VCaP (cell line): ENCODE data around the gene AKIRIN1.

Source experiments
- H3K27ac ChIP-seq: fragments of 450-650 bp; 2 replicates; pipeline ENCODE4 v1.5.1; 2017
- CTCF ChIP-seq: fragments of 450-650 bp; conservative IDR thresholded peaks from 2 replicates; pipeline ENCODE4 v1.5.1; 2017; ENCODE audit warnings: mild to moderate bottlenecking, moderate library complexity

Gene AKIRIN1

GRCh38 chr1:38990738-38991637 is at the start of gene AKIRIN1:
Gene AKIRIN1 (plus strand): TSS chr1:38991276. CDS start chr1:38991381, 105 bp downstream.
- TF ChIP-seq CTCF: no peak
- peak within 1 kb of the TSS; percentile 86 for H3K27ac ChIP-seq

GRCh38 chr1:38941527-38942019 is 49.5 kb upstream of the AKIRIN1 start, which contains the start of gene RHBDL2:
Gene RHBDL2 (minus strand): TSS chr1:38941830. CDS start chr1:38919212, 22,618 bp downstream.
- peak within 1 kb of the TSS; percentile 47; the same call in 1 of the 2 replicates for H3K27ac ChIP-seq
- TF ChIP-seq CTCF: no peak

GRCh38 chr1:38942664-38943428 is 48.2 kb upstream of the AKIRIN1 start:
- TF ChIP-seq CTCF: no peak
- H3K27ac ChIP-seq: no peak overlapping the region

- no peak overlapping the region for H3K27ac ChIP-seq
- no peak for TF ChIP-seq CTCF
Measured at GRCh38 chr1:38944547-38944946, 46.5 kb upstream of the AKIRIN1 start.

GRCh38 chr1:38950553-38950952 is 40.5 kb upstream of the AKIRIN1 start:
- H3K27ac ChIP-seq: peak overlapping the region; percentile 72

GRCh38 chr1:38953433-38953860 is 37.6 kb upstream of the AKIRIN1 start:
- no peak overlapping the region for H3K27ac ChIP-seq

More at GRCh38 chr1:38950553-38950952, 40.5 kb upstream of the AKIRIN1 start:
- no peak for TF ChIP-seq CTCF

More at GRCh38 chr1:38953433-38953860, 37.6 kb upstream of the AKIRIN1 start:
- TF ChIP-seq CTCF: no peak
